Left kidney (tissue), 2 donors: Measurements from ENCODE around the gene CACNA1H. TPM values are rescaled to one million over a fixed set of nuclear protein-coding genes. Genes with fewer than 3 reads are reported as not detected.
"Not testable (repeated sequence)": the region's sequence is repeated elsewhere in the genome, so short reads cannot be mapped to it uniquely, and the experiment has no call there.

Experiments
- DNase-seq: peaks from one replicate; pipeline ENCODE4 v3.0.0-alpha.2; 2013
- polyA plus RNA-seq: library from polyadenylated mRNA; unstranded; fragments of 120-200 nt; gene quantifications from one replicate; pipeline ENCODE4 v1.2.1, GENCODE V29; 2013; ENCODE audit not compliant: insufficient read length

The CACNA1H gene
- polyA plus RNA-seq, 1 donor: 17.0 TPM

GRCh38 chr16:1193825-1194581 is 41.1 kb downstream of the CACNA1H start:
- DNase-seq: no peak

- DNase-seq: no peak
Observed at GRCh38 chr16:1194665-1195392, 41.9 kb downstream of the CACNA1H start.

GRCh38 chr16:1195393-1195666 is 42.4 kb downstream of the CACNA1H start:
- DNase-seq: no peak

DNA sequence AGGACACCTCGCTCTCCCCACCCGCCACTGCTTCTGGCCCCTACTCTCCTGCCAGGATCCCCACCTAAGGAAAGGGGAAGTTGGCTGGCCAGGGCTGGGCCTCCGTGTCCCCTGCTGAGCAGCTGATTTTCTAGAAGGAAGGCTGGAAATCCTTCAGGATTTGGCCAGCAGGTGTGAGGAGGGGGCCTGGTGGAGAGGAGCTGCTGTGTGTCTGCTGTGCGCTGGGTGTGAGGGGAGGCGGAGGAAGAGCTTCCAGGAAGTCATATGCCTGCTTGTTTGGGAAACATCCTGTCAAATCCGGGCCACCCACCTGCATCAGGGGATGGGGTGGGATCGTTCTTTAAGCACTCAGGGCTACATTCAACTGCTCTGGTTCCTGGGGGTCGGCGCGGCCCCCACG is 43.6 kb downstream of the CACNA1H start:
- no peak for DNase-seq

DNA sequence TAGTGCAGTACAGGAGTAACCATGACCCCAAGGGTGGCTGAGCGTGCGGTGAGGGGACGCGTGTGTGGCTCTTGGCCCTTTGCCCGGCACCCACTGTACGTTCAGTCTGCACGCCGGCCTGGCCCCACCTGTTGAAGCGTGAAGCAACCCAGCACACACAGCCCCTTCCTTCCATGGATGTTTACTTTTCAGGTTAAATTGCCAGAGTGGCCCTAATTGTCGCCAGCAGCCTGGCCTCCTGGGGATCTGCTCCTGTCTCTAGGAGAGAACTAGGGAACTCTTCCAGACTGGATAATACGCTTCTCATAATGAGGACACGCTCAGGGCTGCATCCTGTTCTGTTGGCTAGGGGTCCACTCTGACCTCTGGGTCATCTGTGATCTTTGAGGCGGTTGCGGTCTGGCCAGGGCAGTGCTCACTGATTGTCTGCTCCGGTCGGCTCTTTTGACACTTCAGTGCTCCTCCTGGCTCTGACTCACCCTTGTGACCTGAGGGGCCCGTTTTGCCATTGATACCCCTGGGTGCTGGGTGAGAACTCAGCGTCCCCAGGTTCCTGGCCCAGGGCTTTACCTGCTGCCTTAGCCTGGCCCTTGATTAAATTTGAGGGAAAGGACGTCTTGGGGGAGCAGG is 44.4 kb downstream of the CACNA1H start:
- no peak for DNase-seq

- DNase-seq: no peak
Observed at GRCh38 chr16:1198194-1198593, 45.3 kb downstream of the CACNA1H start.

DNA sequence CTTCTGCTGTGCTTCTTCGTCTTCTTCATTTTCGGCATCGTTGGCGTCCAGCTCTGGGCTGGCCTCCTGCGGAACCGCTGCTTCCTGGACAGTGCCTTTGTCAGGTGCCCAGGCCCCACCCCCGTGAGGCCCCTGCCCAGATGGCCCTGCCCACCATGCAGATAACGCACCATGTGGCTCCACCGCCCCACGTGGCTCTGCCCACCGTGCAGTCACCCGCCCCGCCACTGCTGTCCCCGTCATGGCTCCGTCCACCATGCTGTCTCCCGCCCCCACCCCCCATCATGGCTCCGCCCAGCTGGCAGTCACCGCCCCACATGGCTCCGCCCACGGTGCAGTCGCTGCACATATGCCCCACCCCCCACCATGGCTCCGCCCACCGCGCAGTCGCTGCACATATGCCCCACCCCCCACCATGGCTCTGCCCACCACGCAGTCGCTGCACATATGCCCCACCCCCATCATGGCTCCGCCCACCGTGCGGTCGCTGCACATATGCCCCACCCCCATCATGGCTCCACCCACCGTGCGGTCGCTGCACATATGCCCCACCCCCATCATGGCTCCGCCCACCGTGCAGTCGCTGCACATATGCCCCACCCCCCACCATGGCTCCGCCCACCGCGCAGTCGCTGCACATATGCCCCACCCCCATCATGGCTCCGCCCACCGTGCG is 45.9 kb downstream of the CACNA1H start:
- not testable (repeated sequence) for DNase-seq

DNA sequence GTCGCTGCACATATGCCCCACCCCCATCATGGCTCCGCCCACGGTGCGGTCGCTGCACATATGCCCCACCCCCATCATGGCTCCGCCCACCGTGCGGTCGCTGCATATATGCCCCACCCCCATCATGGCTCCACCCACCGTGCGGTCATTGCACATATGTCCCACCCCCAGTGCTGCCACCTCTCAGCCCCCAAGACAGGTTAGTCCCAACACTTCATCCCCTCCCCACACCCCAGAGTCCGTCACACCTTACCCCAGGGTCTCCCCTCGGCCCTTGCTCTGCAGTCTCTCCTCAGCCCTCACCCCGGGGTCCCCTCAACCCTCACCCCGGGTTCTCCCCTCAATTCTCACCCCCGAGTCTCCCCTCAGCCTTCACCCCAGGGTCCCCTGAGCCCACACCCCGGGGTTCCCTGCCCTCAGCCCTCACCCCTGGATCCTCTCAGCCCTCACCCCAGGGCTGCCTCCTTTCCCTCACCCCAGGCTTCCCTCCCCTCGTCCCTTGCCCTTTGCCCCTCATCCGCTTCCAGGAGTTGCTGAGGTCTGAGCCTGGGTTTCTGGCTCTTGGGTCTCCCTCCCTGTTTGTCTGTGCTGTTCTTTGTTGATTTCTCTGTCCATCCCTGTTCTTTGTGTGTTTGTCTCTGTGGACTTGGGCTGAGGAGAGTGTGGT is 46.6 kb downstream of the CACNA1H start:
- DNase-seq: no peak

- no peak for DNase-seq
Observed at GRCh38 chr16:1200014-1200627, 47.2 kb downstream of the CACNA1H start.

GRCh38 chr16:1201444-1201843 is 48.5 kb downstream of the CACNA1H start:
- no peak for DNase-seq

- no peak for DNase-seq
Observed at GRCh38 chr16:1202274-1202673, 49.4 kb downstream of the CACNA1H start.

DNA sequence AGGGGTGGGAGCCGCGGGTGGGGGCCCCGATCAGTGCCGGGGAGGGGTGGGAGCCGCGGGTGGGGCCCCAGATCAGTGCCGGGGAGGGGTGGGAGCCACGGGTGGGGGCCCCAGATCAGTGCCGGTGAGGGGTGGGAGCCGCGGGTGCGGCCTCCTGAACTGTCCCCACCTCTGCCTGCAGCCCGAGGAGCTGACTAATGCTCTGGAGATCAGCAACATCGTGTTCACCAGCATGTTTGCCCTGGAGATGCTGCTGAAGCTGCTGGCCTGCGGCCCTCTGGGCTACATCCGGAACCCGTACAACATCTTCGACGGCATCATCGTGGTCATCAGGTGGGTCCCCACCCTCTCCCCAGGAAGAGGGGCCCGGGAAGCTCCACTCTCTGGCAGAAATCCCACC is 52.0 kb downstream of the CACNA1H start:
- DNase-seq: no peak

- no peak for DNase-seq
Observed at GRCh38 chr16:1206326-1206725, 53.4 kb downstream of the CACNA1H start.

DNA sequence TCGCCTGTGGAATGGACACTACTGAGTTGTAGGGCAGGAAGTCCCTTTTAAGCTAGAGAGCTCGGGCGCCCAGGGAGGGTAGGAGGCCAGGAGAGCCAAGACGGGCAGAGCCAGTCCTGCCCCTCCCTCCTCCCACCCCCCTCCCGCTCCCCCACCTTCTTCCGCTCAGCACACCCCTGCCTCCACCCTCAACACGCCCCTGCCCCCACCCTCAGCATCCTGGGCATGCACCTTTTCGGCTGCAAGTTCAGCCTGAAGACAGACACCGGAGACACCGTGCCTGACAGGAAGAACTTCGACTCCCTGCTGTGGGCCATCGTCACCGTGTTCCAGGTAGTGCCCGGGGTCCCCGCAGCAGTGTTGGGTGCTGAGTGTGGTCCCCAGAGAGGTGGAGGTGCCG is 53.9 kb downstream of the CACNA1H start:
- DNase-seq: no peak

DNA sequence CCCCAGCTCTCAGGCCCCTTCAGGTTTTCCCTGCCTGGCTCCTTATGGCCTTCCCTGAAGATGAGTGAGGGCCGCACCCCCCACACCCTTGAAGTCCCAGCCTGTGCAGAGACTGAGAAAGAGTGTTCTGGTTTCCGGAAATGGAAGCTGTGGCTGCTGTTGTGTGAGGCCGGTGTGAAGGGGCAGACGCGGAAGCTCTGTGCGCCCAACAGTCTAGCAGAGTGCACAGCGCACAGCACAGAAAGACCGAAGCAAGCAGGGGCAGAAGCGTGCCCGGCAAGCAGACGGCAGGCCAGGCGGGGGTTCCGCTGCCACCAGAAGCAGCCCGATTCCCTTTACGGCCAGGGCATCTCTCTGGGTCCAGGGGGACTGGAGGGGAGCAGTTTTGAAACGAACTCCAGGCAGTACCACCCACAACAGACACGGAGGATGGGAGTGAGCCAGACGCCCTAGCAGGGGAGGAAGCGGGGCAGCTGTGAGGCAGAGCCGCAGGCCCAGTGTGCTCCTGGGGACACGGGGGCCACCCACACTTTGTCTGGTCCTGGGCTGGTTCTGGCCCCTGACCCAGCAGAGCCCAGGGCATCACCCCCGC is 55.4 kb downstream of the CACNA1H start:
- no peak for DNase-seq

- DNase-seq: no peak
Observed at GRCh38 chr16:1209081-1209480, 56.2 kb downstream of the CACNA1H start.

GRCh38 chr16:1210461-1210860 is 57.6 kb downstream of the CACNA1H start:
- no peak for DNase-seq

- DNase-seq: no peak
Observed at GRCh38 chr16:1211451-1212268, 58.8 kb downstream of the CACNA1H start.

- no peak for DNase-seq
Observed at GRCh38 chr16:1212616-1213194, 59.8 kb downstream of the CACNA1H start.

DNA sequence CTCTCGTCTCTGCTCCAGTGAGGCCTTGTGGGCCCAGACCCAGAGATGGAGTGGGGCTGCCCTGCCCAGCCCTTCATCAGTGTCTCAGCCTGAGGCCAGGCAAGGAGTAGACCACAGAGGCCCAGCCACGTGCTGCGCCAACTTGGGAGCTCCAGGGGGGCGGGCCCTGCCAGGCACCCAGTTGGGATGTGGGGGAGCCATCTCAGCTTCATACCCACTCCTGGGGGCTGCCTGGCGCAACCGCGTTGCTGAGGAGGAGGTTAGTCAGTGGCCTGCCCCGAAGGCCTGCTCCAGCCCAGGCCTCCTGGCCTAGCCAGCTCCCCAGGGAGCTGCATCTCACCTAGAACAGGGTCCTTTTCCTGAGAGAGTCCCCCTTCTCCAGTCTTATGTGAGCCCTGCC is 60.3 kb downstream of the CACNA1H start:
- DNase-seq: no peak
